OCI-LY1 (cell line): ENCODE data around the gene CALHM4.

ENCODE experiments used
- CTCF ChIP-seq: fragments of 200-600 bp; sonication (generic), shearing (Covaris generic); IDR thresholded peaks from 2 replicates; pipeline ENCODE4 v1.5.1; 2017; ENCODE audit warnings: mild to moderate bottlenecking, antibody characterized with exemption, low read length, moderate library complexity, mixed read lengths
- EZH2 ChIP-seq: fragments of 200-600 bp; sonication (generic), shearing (Covaris generic); IDR thresholded peaks from 2 replicates; pipeline ENCODE4 v1.8.0; 2017; ENCODE audit warnings: borderline replicate concordance, mixed run types, mild to moderate bottlenecking, antibody characterized with exemption, low read length, moderate library complexity, mixed read lengths

GRCh38 chr6:116564921-116565872 lies 11.6 kb downstream of the CALHM4 start:
- TF ChIP-seq CTCF (no peak), EZH2 (no peak)
